GM23338 (cell line): ENCODE measurements around the gene RAB11B. TPM values are rescaled to one million over a fixed set of nuclear protein-coding genes. Genes with fewer than 3 reads are reported as not detected.
"Not testable (repeated sequence)": the region's sequence is repeated elsewhere in the genome, so short reads cannot be mapped to it uniquely, and the experiment has no call there.

Source experiments
- ATAC-seq: fragments of 200-7000 bp; cut with Tn5 transposase; 3 replicates; pipeline ENCODE4 v1.9.1; 2020
- DNase-seq: peaks from one replicate; pipeline ENCODE4 v3.0.0-alpha.2; 2015; ENCODE audit warnings: low spot score
- H2AFZ ChIP-seq: fragments of 200-600 bp; sonication (generic); 2 replicates; pipeline ENCODE4 v1.8.0; 2016; ENCODE audit warnings: antibody characterized with exemption, mild to moderate bottlenecking, moderate library complexity
- H3F3A ChIP-seq: fragments of 200-600 bp; sonication (generic); replicated peaks from 2 replicates; pipeline ENCODE4 v1.8.0; 2017; ENCODE audit warnings: antibody characterized with exemption, mixed run types, low read depth
- H3K27ac ChIP-seq: fragments of 200-600 bp; sonication (generic); 2 replicates; pipeline ENCODE4 v1.6.1; 2016; ENCODE audit warnings: low read depth
- H3K27me3 ChIP-seq: fragments of 200-600 bp; sonication (generic); 2 replicates; pipeline ENCODE4 v1.8.0; 2016; ENCODE audit warnings: mild to moderate bottlenecking, mixed run types, moderate library complexity; ENCODE audit not compliant: insufficient read depth
- H3K36me3 ChIP-seq: fragments of 200-600 bp; sonication (generic); 2 replicates; pipeline ENCODE4 v1.8.0; 2016; ENCODE audit warnings: mild to moderate bottlenecking; ENCODE audit not compliant: insufficient read depth
- H3K4me1 ChIP-seq: fragments of 200-600 bp; sonication (generic); 2 replicates; pipeline ENCODE4 v1.8.0; 2016; ENCODE audit warnings: mild to moderate bottlenecking, moderate library complexity; ENCODE audit not compliant: insufficient read depth
- H3K4me2 ChIP-seq: fragments of 200-600 bp; sonication (generic); 2 replicates; pipeline ENCODE4 v1.7.1; 2017; ENCODE audit warnings: mixed run types
- H3K4me3 ChIP-seq: fragments of 200-600 bp; sonication (generic); 2 replicates; pipeline ENCODE4 v1.6.1; 2016; ENCODE audit warnings: mixed run types
- H3K79me2 ChIP-seq: fragments of 200-600 bp; sonication (generic); replicated peaks from 2 replicates; pipeline ENCODE4 v1.8.0; 2017; ENCODE audit warnings: mild to moderate bottlenecking; ENCODE audit not compliant: insufficient read depth
- H3K9me2 ChIP-seq: fragments of 200-600 bp; sonication (generic); 2 replicates; pipeline ENCODE4 v1.8.0; 2017; ENCODE audit not compliant: insufficient read depth
- H4K20me1 ChIP-seq: fragments of 200-600 bp; sonication (generic); replicated peaks from 2 replicates; pipeline ENCODE4 v1.8.0; 2017; ENCODE audit warnings: mild to moderate bottlenecking; ENCODE audit not compliant: insufficient read depth
- H3K27ac Mint-ChIP-seq: 2 replicates; pipeline ENCODE4 v1.8.0; 2020; ENCODE audit warnings: inconsistent platforms, mild to moderate bottlenecking, moderate library complexity, mixed read lengths
- H3K27me3 Mint-ChIP-seq: 3 replicates; pipeline ENCODE4 v1.8.0; 2022; ENCODE audit warnings: low read depth, mild to moderate bottlenecking, moderate library complexity, mixed read lengths, inconsistent platforms; ENCODE audit not compliant: insufficient read depth, poor library complexity
- H3K36me3 Mint-ChIP-seq: 3 replicates; pipeline ENCODE4 v1.8.0; 2021; ENCODE audit warnings: low read depth, mild to moderate bottlenecking, inconsistent platforms, moderate library complexity, mixed read lengths
- H3K4me1 Mint-ChIP-seq: 3 replicates; pipeline ENCODE4 v1.8.0; 2020; ENCODE audit warnings: mild to moderate bottlenecking, inconsistent platforms, mixed read lengths
- H3K4me3 Mint-ChIP-seq: 3 replicates; pipeline ENCODE4 v1.8.0; 2021; ENCODE audit warnings: moderate library complexity, mild to moderate bottlenecking, inconsistent platforms, mixed read lengths
- H3K9me3 Mint-ChIP-seq: 3 replicates; pipeline ENCODE4 v1.8.0; 2020; ENCODE audit warnings: moderate library complexity, mild to moderate bottlenecking, inconsistent platforms, mixed read lengths
- CTCF ChIP-seq, 2 experiments: fragments of 200-600 bp in 1 of 2; sonication (generic) in 1 of 2; conservative IDR thresholded peaks; 2 replicates each; pipeline versions ENCODE4 v1.5.1 to v1.6.1; 2016 to 2017; ENCODE audit warnings: antibody characterized with exemption in 2 of 2, low read depth in 2 of 2, mild to moderate bottlenecking in 2 of 2, moderate library complexity in 1 of 2
- EZH2phosphoT487 ChIP-seq: fragments of 200-600 bp; sonication (generic); IDR thresholded peaks from one replicate; pipeline ENCODE4 v1.8.1; 2018; ENCODE audit warnings: antibody characterized with exemption; ENCODE audit not compliant: unreplicated experiment
- JUNB ChIP-seq: IDR thresholded peaks from one replicate; pipeline ENCODE4 v1.6.1; 2016; ENCODE audit warnings: antibody characterized with exemption; ENCODE audit not compliant: unreplicated experiment
- NANOG ChIP-seq: IDR thresholded peaks from 2 replicates; pipeline ENCODE4 v1.6.1; 2016; ENCODE audit warnings: antibody characterized with exemption, borderline replicate concordance
- POLR2AphosphoS5 ChIP-seq: IDR thresholded peaks from 2 replicates; pipeline ENCODE4 v1.6.1; 2016; ENCODE audit warnings: antibody characterized with exemption, low read depth
- STAT1 ChIP-seq: IDR thresholded peaks from one replicate; pipeline ENCODE4 v1.6.1; 2016; ENCODE audit warnings: antibody characterized with exemption; ENCODE audit not compliant: unreplicated experiment
- ZNF114 ChIP-seq: fragments of 250-450 bp; sonication (Bioruptor Pico); IDR thresholded peaks from 2 replicates; pipeline ENCODE4 v1.5.0; 2020; ENCODE audit warnings: mild to moderate bottlenecking, moderate library complexity
- polyA plus RNA-seq: library from polyadenylated mRNA; unstranded; fragments of >200 nt; fragmentation: Nextera tagmentation; extraction: Ambion mirVana; gene quantifications from 2 replicates; pipeline ENCODE4 v1.2.1, GENCODE V29; 2016
- total RNA-seq: library from RNA; depleted of rRNA; stranded (reverse); fragments of >200 nt; shearing (Covaris generic); gene quantifications from 2 replicates; pipeline ENCODE4 v1.2.3, GENCODE V29; 2014
- TF ChIP-seq, protein P1 (sequence below): fragments of 250-450 bp; sonication (Bioruptor Pico); IDR thresholded peaks from 2 replicates; pipeline ENCODE4 v1.5.0; 2020; ENCODE audit warnings: mild to moderate bottlenecking, moderate library complexity
- TF ChIP-seq, protein P2 (sequence below): IDR thresholded peaks from 2 replicates; pipeline ENCODE4 v1.6.1; 2016; ENCODE audit warnings: antibody characterized with exemption

Gene RAB11B
- total and polyA plus RNA-seq, 2 experiments from 2014 or later = 66.0 to 79.6 TPM

GRCh38 chr19:8385566-8385965 is 4.6 kb upstream of the RAB11B start:
- H3K27me3 ChIP-seq, H3K36me3 ChIP-seq, H3K4me2 ChIP-seq, H3K4me3 Mint-ChIP-seq, H3K9me2 ChIP-seq, H3K4me3 ChIP-seq, H4K20me1 ChIP-seq, ATAC-seq, H3K79me2 ChIP-seq, H3K27ac ChIP-seq, H3K27ac Mint-ChIP-seq, DNase-seq, H2AFZ ChIP-seq, H3F3A ChIP-seq, H3K4me1 ChIP-seq: not testable (repeated sequence)
- peaks cover 12% of the 10 kb centered on the region for H3K27me3 Mint-ChIP-seq
- peaks cover 20% of the 10 kb centered on the region for H3K9me3 Mint-ChIP-seq
- peaks cover 21% of the 10 kb centered on the region for H3K36me3 Mint-ChIP-seq
- H3K4me1 Mint-ChIP-seq = peaks cover 13% of the 10 kb centered on the region

- not testable (repeated sequence) for H3K4me1 Mint-ChIP-seq, H3K79me2 ChIP-seq, H3F3A ChIP-seq, H3K4me3 Mint-ChIP-seq, DNase-seq, H3K4me3 ChIP-seq, H3K4me2 ChIP-seq, ATAC-seq, H3K27ac Mint-ChIP-seq, H3K27ac ChIP-seq, H3K27me3 ChIP-seq, H3K9me2 ChIP-seq, H3K4me1 ChIP-seq, H3K36me3 ChIP-seq, H4K20me1 ChIP-seq, H2AFZ ChIP-seq
- Mint-ChIP-seq H3K36me3 (peaks cover 21% of the 10 kb centered on the region), H3K9me3 (peaks cover 20% of the 10 kb centered on the region), H3K27me3 (peaks cover 12% of the 10 kb centered on the region)
Observed at GRCh38 chr19:8386419-8386818, 3.7 kb upstream of the RAB11B start.

- Mint-ChIP-seq H3K36me3 (peaks cover 21% of the 10 kb centered on the region), H3K4me1 (peaks cover 8% of the 10 kb centered on the region; the same call in 2 of the 3 replicates), H3K4me3 (no peak overlapping the region; the same call in 2 of the 3 replicates), H3K9me3 (peaks cover 20% of the 10 kb centered on the region), H3K27me3 (peaks cover 12% of the 10 kb centered on the region), H3K27ac (no peak overlapping the region)
- peaks cover 10% of the 10 kb centered on the region; the same call in 1 of the 2 replicates for H3K4me1 ChIP-seq
- H3K4me3 ChIP-seq = no peak overlapping the region
- no peak overlapping the region for H3K4me2 ChIP-seq
- H3K27ac ChIP-seq = no peak overlapping the region
- no peaks in the 10 kb centered on the region for H3K9me2 ChIP-seq
- no peak overlapping the region for H2AFZ ChIP-seq
- peaks cover 12% of the 10 kb centered on the region for H3K79me2 ChIP-seq
- no peaks in the 10 kb centered on the region for H3K36me3 ChIP-seq
- ATAC-seq (no peak), DNase-seq (no peak)
- peaks cover 9% of the 10 kb centered on the region for H4K20me1 ChIP-seq
- H3K27me3 ChIP-seq = no peaks in the 10 kb centered on the region
- H3F3A ChIP-seq = peaks cover 6% of the 10 kb centered on the region; the same call in 1 of the 2 replicates
- TF ChIP-seq, protein P1, sequence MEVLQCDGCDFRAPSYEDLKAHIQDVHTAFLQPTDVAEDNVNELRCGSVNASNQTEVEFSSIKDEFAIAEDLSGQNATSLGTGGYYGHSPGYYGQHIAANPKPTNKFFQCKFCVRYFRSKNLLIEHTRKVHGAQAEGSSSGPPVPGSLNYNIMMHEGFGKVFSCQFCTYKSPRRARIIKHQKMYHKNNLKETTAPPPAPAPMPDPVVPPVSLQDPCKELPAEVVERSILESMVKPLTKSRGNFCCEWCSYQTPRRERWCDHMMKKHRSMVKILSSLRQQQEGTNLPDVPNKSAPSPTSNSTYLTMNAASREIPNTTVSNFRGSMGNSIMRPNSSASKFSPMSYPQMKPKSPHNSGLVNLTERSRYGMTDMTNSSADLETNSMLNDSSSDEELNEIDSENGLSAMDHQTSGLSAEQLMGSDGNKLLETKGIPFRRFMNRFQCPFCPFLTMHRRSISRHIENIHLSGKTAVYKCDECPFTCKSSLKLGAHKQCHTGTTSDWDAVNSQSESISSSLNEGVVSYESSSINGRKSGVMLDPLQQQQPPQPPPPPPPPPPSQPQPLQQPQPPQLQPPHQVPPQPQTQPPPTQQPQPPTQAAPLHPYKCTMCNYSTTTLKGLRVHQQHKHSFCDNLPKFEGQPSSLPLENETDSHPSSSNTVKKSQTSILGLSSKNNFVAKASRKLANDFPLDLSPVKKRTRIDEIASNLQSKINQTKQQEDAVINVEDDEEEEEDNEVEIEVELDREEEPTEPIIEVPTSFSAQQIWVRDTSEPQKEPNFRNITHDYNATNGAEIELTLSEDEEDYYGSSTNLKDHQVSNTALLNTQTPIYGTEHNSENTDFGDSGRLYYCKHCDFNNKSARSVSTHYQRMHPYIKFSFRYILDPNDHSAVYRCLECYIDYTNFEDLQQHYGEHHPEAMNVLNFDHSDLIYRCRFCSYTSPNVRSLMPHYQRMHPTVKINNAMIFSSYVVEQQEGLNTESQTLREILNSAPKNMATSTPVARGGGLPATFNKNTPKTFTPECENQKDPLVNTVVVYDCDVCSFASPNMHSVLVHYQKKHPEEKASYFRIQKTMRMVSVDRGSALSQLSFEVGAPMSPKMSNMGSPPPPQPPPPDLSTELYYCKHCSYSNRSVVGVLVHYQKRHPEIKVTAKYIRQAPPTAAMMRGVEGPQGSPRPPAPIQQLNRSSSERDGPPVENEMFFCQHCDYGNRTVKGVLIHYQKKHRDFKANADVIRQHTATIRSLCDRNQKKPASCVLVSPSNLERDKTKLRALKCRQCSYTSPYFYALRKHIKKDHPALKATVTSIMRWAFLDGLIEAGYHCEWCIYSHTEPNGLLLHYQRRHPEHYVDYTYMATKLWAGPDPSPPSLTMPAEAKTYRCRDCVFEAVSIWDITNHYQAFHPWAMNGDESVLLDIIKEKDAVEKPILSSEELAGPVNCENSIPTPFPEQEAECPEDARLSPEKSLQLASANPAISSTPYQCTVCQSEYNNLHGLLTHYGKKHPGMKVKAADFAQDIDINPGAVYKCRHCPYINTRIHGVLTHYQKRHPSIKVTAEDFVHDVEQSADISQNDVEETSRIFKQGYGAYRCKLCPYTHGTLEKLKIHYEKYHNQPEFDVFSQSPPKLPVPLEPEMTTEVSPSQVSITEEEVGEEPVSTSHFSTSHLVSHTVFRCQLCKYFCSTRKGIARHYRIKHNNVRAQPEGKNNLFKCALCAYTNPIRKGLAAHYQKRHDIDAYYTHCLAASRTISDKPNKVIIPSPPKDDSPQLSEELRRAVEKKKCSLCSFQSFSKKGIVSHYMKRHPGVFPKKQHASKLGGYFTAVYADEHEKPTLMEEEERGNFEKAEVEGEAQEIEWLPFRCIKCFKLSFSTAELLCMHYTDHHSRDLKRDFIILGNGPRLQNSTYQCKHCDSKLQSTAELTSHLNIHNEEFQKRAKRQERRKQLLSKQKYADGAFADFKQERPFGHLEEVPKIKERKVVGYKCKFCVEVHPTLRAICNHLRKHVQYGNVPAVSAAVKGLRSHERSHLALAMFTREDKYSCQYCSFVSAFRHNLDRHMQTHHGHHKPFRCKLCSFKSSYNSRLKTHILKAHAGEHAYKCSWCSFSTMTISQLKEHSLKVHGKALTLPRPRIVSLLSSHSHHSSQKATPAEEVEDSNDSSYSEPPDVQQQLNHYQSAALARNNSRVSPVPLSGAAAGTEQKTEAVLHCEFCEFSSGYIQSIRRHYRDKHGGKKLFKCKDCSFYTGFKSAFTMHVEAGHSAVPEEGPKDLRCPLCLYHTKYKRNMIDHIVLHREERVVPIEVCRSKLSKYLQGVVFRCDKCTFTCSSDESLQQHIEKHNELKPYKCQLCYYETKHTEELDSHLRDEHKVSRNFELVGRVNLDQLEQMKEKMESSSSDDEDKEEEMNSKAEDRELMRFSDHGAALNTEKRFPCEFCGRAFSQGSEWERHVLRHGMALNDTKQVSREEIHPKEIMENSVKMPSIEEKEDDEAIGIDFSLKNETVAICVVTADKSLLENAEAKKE = no peak
- TF ChIP-seq ZNF114 (CRISPR knock-in tag) (no peak), JUNB (no peak), NANOG (no peak), EZH2phosphoT487 (no peak), STAT1 (no peak), CTCF (conservative IDR thresholded peaks at IDR 0.05; ENCODE audit: low read depth in 2 of 2) (no peak), POLR2AphosphoS5 (no peak)
- TF ChIP-seq, protein P2, sequence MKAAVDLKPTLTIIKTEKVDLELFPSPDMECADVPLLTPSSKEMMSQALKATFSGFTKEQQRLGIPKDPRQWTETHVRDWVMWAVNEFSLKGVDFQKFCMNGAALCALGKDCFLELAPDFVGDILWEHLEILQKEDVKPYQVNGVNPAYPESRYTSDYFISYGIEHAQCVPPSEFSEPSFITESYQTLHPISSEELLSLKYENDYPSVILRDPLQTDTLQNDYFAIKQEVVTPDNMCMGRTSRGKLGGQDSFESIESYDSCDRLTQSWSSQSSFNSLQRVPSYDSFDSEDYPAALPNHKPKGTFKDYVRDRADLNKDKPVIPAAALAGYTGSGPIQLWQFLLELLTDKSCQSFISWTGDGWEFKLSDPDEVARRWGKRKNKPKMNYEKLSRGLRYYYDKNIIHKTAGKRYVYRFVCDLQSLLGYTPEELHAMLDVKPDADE = no peak
Observed at GRCh38 chr19:8386990-8387389, 3.2 kb upstream of the RAB11B start.
